DLD1 (cell line): Measurements from ENCODE around the gene F10.
"Not testable (repeated sequence)": the region's sequence is repeated elsewhere in the genome, so short reads cannot be mapped to it uniquely, and the experiment has no call there.

Experiments
- in situ Hi-C: cut with HindIII; loops from 2 replicates; pipeline ENCODE4 v1.10.0; 2017; ENCODE audit warnings: low sequenced_read_pairs

F10 gene

DNA sequence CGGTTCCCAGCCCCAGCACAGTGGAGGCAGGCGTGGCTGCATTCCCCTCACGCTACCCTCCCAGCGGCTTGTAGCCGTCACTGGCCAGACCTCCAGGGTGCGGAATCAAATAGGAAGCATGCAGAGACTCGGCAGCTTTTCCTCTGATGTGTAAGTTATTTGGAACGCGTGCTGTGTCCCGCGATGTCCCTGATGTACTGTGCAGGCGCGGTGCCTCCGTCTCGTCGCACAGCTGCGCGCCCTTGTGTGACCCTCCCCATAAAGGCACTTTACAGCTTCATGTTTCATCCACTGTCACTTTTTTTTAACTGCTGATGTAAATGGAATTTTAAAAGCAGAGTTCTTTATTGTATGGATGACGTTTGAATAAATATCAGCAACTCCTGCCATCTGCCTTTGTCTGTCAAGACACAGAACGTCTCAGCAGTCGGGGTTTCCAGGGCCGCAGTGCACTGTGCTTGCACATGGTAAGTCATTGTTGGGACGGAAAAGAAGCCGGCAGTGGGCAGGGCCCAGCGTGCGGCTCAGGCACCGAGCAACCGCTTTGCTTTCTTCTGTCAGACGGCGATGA is 24.4 kb upstream of the F10 start:
- in situ Hi-C loops: no loop called here

GRCh38 chr13:113099142-113099541 is 23.5 kb upstream of the F10 start:
- in situ Hi-C loops: no loop called here

DNA sequence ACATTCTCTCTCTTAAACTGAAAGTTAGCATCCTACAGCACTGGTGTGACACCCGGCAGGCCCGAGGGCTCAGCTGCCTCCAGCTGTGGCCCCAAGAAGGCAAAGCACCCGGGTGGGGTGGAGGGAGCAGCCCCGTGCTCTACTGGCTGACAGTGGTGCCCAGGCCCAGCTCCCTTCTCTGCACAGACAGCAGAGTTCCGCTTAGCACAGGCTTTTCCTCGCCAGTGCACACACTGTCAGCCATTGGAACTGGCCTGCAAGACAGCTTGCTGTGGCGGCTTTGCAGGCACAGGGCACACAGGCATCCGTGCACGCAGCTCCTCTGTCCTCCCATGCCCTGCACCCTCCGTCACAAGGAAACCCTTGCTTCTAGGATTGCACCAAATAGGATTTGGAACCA is 20.3 kb upstream of the F10 start:
- in situ Hi-C loops: not testable (repeated sequence)

GRCh38 chr13:113102727-113103126 is 19.9 kb upstream of the F10 start:
- in situ Hi-C loops: no loop called here

DNA sequence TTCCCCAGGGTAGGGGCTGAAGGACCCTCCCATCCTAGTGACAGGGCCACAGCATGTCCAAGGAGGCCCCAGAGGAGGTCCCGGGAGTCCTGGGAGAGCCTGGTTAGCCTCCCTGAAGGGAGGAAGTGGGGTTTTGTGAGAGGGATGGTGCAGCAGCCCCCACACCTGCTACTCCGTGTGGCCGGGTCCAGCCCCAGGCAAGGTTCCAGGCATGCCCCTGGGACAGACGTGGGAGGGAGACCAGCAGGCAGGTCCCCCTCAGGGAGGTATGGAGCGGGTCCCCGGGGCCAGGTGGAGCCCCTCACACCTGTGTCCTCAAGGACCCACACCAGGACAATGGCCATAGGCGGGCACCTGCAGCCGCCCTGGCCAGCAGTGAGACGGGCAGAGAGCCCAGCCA is 19.0 kb upstream of the F10 start:
- in situ Hi-C loops: no loop called here

DNA sequence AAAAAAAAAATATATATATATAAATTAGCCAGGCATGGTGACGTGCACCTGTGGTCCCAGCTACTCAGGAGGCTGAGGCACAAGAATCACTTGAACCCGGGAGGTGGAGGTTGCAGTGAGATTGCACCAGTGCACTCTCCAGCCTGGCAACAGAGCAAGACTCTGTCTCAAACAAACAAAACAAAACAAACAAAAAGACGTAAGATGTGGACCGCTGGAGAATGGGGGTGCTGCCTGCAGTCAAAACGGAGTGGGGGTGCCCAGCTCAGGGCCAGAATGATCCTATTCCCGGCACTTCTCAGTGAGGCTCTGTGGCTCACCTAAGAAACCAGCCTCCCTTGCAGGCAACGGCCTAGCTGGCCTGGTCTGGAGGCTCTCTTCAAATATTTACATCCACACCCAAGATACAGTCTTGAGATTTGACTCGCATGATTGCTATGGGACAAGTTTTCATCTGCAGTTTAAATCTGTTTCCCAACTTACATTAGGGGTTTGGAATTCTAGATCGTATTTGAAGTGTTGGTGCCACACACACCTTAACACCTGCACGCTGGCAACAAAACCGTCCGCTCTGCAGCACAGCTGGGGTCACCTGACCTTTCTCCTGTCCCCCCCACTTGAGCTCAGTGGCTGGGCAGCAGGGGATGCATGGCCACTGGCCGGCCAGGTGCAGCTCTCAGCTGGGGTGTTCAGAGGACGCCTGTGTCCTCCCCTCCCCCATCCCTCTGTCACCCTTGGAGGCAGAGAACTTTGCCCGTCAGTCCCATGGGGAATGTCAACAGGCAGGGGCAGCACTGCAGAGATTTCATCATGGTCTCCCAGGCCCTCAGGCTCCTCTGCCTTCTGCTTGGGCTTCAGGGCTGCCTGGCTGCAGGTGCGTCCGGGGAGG is 17.3 kb upstream of the F10 start, which contains the start of gene F7:
TSS of gene F7 (plus strand) at position 760 of the 889 bp plus-strand sequence. CDS start at position 811, 51 bp downstream.
- in situ Hi-C loops: no loop called here

GRCh38 chr13:113105921-113106452 is 16.6 kb upstream of the F10 start:
- in situ Hi-C loops: no loop called here

DNA sequence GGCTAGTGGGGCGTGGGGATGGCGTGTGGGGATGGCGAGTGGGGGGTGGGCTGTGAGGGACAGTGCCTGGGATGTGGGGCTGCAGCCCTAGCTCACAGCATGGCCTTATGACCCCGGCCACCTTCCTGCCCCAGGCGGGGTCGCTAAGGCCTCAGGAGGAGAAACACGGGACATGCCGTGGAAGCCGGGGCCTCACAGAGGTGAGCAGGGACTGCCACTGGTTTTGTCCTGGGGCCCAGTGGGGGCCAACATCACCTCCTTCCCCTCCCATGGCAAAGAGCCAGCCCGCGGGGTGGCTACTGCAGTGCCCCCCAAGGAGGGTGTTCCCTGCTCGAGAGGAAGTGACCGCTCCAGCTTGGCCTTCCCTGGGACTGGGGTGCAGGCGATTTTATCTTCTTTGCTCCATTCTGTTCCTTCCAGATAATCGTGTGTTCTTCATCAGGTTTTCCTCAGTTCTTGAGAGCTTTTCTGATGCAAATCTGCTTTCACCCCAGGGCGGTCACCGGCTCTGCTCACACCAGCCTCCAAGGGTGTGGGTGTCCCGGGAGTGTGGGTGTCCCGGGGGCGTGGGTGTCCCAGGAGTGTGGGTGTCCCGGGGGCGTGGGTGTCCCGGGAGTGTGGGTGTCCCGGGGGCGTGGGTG is 15.8 kb upstream of the F10 start:
- in situ Hi-C loops: no loop called here

DNA sequence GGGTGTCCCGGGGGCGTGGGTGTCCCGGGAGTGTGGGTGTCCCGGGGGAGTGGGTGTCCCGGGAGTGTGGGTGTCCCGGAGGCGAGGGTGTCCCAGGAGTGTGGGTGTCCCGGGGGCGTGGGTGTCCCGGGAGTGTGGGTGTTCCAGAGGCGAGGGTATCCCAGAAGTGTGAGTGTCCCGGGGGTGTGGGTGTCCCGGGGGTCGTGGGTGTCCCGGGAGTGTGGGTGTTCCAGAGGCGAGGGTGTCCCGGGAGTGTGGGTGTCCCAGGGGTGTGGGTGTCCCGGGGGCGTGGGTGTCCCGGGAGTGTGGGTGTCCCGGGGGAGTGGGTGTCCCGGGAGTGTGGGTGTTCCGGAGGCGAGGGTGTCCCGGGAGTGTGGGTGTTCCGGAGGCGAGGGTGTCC is 14.1 kb upstream of the F10 start:
- in situ Hi-C loops: not testable (repeated sequence)

DNA sequence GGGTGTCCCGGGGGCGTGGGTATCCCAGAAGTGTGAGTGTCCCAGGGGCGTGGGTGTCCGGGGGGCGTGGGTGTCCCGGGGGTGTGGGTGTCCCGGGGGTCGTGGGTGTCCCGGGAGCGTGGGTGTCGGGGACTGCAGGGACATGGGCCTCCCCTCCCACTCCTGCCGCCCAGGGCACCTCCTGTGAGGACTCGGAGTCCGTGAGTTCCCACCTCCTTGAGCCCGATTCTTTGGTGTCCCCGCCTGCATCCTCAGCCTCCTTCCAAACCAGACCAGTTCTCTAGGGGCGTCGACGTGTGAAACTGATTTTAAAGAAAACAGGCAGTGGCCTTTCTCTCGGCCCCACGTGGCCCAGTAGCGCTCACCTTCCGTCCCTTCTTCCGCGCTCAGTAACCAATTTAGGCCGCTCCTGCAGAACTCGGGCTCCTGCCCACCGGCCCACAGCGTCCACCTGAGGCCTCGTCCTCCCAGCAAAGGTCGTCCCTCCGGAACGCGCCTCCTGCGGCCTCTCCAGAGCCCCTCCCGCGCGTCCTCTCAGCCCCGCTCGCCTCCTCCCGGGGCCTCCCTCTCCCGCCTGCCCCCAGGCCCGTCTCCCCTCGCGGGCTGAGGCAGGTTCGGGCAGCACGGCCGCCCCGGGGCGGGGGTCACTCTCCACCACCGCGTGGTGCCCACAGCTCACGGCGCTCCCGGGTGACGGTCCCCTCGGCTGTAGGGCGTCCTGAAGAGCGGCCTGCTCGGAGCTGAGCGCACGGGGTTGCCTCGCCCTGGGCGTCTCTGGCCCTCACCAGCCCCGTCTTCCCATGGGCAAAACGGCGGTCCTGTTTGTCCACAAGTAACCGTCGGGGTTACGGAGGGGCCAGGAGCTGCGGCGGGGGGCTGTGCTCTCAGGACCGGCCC is 13.2 kb upstream of the F10 start:
- in situ Hi-C loops: no loop called here

- in situ Hi-C loops: no loop called here
Observed at GRCh38 chr13:113110048-113110851, 12.3 kb upstream of the F10 start.

GRCh38 chr13:113110852-113111315 is 11.7 kb upstream of the F10 start:
- in situ Hi-C loops: no loop called here

DNA sequence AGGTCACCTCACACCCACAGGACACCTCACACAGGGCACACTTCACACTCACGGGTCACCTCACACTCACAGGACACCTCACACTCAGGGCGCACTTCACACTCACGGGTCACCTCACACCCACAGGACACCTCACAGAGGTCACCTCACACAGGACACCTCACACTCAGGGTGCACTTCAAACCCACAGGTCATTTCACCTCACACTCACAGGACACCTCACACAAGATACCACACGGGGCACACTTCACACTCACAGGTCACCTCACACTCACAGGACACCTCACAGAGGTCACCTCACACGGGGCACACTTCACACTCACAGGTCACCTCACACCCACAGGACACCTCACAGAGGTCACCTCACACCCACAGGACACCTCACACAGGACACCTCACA is 10.8 kb upstream of the F10 start:
- in situ Hi-C loops: not testable (repeated sequence)

- in situ Hi-C loops: not testable (repeated sequence)
Observed at GRCh38 chr13:113112475-113112874, 10.1 kb upstream of the F10 start.

DNA sequence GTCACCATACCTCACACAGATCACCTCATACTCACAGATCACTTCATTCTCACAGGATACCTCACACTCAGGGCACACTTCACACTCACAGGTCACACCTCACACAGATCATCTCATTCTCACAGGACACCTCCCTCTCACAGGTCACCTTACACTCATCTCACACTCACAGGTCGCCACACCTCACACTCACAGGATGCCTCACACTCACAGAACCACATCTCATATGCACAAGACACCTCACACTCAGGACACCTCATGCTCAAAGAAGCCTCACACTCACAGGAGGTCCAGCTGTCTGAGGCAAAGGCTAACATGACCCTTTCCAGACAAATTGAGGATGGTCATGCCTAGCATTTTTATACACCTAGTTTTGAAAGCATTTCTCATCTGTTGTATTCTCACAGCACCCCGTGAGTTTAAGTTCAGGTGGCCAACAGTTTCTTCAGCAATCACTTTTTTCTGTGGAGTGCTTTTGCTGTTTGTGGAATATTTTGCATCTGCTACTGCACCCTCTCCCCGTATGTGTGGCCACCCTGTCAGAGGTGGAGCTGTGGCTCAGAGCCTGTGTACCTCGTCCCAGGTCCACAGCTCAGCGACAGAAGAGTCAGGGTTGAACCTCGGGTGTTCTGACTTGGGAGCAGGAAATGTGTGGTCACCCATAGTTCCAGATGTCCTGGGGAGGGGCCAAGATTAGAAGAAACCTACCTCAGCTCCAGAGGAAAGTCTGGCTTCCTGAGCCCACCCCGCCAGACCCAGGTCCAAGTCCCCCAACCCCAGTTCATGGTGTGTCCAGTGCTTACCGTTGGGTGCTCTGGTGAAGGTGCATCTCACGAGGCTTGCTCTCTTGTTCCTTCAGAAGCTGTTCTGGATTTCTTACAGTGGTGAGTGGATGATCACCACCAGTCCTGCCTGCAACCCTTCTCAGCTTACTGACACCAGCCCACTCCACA is 9.4 kb upstream of the F10 start:
- in situ Hi-C loops: no loop called here

- in situ Hi-C loops: no loop called here
Observed at GRCh38 chr13:113113846-113114271, 8.7 kb upstream of the F10 start.

DNA sequence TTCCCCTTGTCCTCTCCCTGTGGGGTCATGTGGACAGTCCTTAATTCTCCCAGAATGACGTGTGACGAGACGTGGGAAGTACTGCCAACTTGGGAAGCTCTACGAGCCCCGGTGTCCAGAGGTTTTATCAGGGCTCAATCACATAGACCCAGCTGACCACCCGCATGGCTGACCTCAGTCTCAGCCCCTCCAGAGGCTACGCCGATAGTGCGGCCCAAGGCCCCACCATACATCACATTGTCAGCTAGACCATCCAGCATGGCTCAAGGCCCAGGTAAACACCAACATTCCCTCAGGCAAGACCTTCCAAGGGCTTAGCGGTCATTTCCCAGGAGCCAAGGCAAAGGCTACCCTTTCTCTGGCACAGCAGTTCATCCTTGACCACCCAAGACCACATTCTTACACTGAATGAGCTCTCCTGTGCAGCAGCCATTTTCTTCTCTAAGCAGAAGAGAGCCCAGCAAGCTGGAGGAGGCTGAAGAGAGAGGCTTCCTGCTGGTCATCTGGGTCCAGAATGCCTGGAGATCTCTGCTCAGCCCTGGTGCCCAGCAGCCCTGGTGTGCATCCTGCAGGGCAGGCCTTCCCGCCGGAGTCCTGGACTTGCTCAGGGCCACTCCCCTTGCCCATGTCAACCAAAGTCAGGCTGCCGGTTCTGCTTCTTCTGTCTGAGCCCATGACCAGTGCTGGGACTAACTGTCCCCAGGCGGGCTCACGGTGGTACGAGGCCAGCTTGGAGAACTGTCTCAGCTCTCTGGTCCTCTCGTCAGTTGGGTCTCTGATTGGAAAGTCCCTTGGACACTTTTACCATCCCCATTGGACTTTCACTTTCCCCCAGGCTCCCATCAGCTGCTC is 7.9 kb upstream of the F10 start:
- in situ Hi-C loops: no loop called here
